ENCODE measurements around the gene AUP1. TPM values are rescaled to one million over a fixed set of nuclear protein-coding genes. Genes with fewer than 3 reads are reported as not detected.

AUP1 gene
- total and polyA plus RNA-seq, 2 experiments from 2014 or later = 98.7 to 105 TPM

GRCh38 chr2:74524005-74524404, 5.5 kb downstream of the AUP1 start:
- H3F3A ChIP-seq (replicated peaks; ENCODE audit: low read depth) = 0 out of 2 replicates have a peak, but pooled peaks cover 10% of the 10 kb centered on the region

More at GRCh38 chr2:74524005-74524404, 5.5 kb downstream of the AUP1 start:
- no peak for DNase-seq (ENCODE audit: low spot score)
- Histone ChIP-seq H2AFZ (no peak overlapping the region), H3K9me2 (ENCODE audit: insufficient read depth) (no peaks in the 10 kb centered on the region), H3K27me3 (ENCODE audit: insufficient read depth) (peaks cover 42% of the 10 kb centered on the region), H3K36me3 (ENCODE audit: insufficient read depth) (peaks cover 11% of the 10 kb centered on the region), H3K4me1 (ENCODE audit: insufficient read depth) (peaks cover 7% of the 10 kb centered on the region; the same call in 1 of the 2 replicates), H3K79me2 (replicated peaks; ENCODE audit: insufficient read depth) (peaks cover 15% of the 10 kb centered on the region), H4K20me1 (replicated peaks; ENCODE audit: insufficient read depth) (peaks cover 9% of the 10 kb centered on the region; the same call in 1 of the 2 replicates), H3K4me2 (no peak overlapping the region), H3K4me3 (no peak overlapping the region), H3K27ac (ENCODE audit: low read depth) (no peak overlapping the region)
- Mint-ChIP-seq H3K9me3 (no peaks in the 10 kb centered on the region), H3K4me3 (no peak overlapping the region), H3K36me3 (ENCODE audit: low read depth) (peaks cover 29% of the 10 kb centered on the region), H3K27ac (no peak overlapping the region), H3K27me3 (ENCODE audit: insufficient read depth, low read depth, poor library complexity) (peaks cover 36% of the 10 kb centered on the region), H3K4me1 (peaks cover 13% of the 10 kb centered on the region)
- TF ChIP-seq ZNF462 (CRISPR knock-in tag; IDR thresholded peaks at IDR 0.05) (no peak), ETS1 (IDR thresholded peaks at IDR 0.05) (no peak), ZNF331 (CRISPR knock-in tag; IDR thresholded peaks at IDR 0.05; ENCODE audit: low read depth) (no peak), REST (IDR thresholded peaks at IDR 0.05; ENCODE audit: unreplicated experiment) (no peak), CTCF (conservative IDR thresholded peaks at IDR 0.05; ENCODE audit: low read depth in 2 of 2) (no peak), STAT1 (IDR thresholded peaks at IDR 0.05; ENCODE audit: unreplicated experiment) (no peak), EZH2phosphoT487 (IDR thresholded peaks at IDR 0.05; ENCODE audit: unreplicated experiment) (no peak), JUNB (IDR thresholded peaks at IDR 0.05; ENCODE audit: unreplicated experiment) (no peak), ZNF114 (CRISPR knock-in tag; IDR thresholded peaks at IDR 0.05) (no peak), CREB1 (CRISPR knock-in tag; IDR thresholded peaks at IDR 0.05; ENCODE audit: low read depth) (no peak), NANOG (IDR thresholded peaks at IDR 0.05; ENCODE audit: borderline replicate concordance) (no peak)
- ATAC-seq = no peak
